HG02885 (cell line): Measurements from ENCODE around the gene CHTOP.
"Not testable (repeated sequence)": the region's sequence is repeated elsewhere in the genome, so short reads cannot be mapped to it uniquely, and the experiment has no call there.

Experiments
- ATAC-seq: cut with Tn5 transposase; IDR thresholded peaks from one replicate; pipeline ENCODE4 v1.9.1; 2021; ENCODE audit warnings: mild to moderate bottlenecking; ENCODE audit not compliant: unreplicated experiment, poor library complexity

Gene CHTOP

DNA sequence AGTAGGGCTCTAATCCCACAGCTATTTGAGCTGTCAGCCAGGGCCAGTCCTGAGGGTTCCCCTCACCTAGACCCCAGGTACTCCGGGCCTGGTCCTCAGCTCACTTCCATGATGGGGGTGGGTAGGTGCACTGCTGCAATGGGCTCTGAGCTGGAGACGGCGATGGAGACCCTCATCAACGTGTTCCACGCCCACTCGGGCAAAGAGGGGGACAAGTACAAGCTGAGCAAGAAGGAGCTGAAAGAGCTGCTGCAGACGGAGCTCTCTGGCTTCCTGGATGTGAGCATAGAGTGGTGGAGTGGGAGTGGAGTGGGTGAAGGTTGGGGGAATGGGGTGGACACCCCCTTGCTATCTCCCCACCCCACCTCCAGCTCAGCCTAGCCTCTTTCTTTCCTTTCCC lies 3.5 kb upstream of the CHTOP start:
- ATAC-seq = no peak

DNA sequence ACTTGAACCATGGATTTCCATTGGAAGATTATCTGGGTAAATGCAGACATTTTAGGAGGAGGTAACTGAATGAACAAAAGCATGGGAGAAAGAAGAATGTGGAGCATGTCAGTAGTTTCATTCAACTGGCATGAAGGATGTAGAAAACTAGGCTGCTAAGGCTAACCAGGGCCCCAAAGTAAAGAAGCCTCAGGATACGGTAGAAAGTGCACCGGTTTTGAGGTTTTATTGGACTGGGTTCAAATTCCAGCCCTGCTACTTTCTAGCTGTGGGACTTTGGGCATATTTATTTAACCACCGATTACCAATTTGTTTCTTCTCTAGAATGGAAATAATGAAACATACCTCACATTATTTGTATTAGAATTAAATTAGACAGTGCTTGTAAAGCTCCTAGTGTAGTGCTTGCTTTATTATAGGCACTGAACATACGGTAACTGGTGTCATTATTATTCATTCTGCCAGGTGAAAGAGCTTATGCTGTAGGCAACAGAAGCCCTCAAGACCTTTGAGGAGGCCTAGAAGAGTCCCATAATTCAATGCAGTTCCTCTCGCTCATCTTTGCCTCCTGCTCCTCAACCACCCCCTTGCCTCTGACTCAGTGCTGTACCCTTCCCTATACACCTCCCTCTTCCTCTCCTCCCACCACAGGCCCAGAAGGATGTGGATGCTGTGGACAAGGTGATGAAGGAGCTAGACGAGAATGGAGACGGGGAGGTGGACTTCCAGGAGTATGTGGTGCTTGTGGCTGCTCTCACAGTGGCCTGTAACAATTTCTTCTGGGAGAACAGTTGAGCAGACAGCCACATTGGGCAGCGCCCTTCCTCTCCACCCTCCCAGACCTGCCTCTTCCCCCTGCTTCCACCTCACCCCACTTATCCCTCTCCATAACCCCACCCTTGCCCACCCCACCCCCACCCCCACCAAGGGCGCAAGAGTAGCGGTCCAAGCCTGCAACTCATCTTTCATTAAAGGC lies 2.5 kb upstream of the CHTOP start:
- ATAC-seq = no peak

DNA sequence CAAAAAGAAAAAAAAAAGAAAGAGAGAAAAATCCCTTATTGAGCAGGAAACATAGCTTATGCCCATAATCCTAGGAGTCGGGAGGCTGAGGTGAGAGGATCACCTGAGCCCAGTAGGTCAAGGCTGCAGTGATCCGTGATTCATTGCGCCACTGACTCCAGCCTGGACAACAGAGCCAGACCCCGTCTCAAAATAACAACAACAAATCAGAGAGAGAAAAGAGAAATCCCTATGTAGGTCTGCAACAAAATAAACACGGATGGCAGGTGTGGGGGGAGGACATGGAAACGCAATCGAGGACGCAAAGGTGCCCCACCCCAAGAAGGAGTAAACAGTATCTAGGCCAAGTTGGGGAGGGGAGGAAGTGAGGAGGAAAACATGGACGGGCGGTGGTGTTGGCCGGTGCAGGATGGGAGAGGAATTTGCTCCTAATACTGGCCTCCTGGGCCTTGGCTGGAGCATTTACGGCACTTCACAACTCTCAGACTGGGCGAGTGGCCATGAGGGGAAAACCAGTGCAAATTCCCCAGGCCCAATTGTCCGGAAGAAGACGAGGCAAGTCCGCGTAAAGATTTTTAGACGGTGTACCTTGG lies 609 bp upstream of the CHTOP start:
- no peak for ATAC-seq

DNA sequence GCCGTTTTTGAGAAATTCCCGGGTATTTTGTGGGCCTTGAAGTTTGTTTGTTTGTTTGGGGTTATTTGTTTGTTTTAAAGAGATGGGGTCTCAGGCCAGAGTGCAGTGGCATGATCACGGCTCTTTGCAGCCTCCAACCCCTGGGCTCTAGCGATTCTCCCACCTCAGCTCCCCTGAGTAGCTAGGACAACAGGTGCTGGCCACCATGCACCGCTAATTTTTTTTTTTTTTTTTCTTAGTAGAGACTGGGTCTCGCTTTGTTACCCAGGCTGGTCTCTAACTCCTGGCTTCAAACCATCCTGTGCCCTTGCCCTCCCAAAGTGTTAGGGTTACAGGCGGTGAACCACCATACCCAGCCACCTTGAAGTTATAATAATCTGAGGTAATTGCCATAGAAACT lies 2.0 kb downstream of the CHTOP start:
- ATAC-seq = no peak

DNA sequence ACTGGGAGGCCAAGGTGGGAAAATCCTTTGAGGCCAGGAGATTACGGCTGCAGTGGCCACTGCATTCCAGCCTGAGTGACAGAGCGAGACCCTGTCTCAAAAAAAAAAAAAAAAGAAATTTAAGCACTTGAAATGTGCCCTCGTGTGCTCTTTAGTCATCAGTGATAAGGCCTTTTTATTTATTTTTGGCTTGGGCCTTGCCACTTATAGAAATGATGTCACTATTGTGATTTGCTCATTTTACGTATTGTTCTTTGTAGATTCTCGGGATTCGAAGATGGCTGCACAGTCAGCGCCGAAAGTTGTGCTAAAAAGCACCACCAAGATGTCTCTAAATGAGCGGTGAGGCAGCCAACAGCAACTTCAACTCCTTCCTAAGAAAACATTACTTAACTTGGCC lies 2.4 kb downstream of the CHTOP start:
- ATAC-seq = no peak

DNA sequence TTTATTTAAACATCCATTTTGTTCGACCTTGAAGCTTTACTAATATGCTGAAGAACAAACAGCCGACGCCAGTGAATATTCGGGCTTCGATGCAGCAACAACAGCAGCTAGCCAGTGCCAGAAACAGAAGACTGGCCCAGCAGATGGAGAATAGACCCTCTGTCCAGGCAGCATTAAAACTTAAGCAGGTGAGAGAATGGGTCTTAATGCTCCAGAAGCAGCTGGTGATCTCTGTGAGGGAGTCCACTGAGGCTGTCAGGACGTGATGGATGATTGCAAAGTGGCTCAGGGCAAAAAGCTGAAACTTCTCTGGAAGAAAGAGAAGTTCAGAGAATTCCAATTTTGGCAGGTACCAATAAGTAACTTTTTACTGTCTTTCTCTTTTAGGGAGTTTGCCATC lies 4.4 kb downstream of the CHTOP start:
- ATAC-seq = no peak

DNA sequence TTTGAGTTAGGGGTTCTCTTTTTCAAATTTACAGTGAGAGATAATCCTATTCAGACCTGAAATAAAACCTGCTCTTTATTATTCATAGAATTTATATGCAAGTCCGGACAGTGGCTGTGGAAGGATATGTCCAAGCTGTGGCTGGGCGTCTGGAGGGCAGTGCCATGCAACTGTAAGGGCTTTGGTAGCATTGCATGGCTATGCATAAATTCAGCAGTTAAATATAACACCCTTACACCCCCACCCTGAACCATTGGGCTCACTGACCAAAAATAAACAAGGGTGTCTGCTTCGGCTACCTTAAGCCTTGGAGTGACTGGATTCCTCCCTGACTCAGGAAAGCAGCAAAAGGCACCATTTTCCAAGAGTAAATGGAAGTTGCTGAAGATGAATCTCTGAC lies 5.4 kb downstream of the CHTOP start:
- no peak for ATAC-seq

DNA sequence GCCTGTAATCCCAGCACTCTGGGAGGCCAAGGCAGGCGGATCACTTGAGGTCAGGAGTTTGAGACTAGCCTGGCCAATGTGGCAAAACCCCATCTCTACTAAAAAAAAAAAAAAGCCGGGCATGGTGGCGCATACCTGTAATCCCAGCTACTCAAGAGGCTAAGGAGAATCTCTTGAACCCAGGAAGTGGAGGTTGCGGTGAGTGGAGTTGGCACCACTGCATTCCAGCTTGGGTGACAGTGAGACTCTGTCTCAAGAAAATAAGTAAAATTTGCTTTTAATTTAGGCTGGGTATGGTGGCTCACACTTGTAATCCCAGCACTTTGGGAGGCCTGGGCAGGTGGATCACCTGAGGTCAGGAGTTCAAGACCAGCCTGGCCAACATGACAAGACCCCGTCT lies 6.3 kb downstream of the CHTOP start:
- not testable (repeated sequence) for ATAC-seq

DNA sequence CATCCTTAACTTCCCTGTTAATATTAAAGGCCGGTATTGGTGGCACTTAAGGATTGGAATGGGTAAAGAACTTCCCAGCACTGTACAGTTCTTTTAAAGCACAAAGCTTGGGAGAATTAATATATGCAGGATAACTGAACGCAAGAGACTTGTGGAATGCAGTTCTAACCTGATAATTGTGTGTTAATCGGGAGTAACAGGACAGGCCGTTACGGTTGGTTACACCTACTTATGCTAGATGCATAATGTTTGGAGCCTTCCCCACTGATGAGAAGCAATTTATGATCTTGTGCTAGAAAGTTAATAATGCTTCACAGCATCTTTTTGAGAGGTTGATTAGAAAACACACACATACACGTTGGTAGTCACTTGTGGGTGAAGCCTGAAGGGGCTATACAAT lies 7.0 kb downstream of the CHTOP start:
- ATAC-seq = no peak

DNA sequence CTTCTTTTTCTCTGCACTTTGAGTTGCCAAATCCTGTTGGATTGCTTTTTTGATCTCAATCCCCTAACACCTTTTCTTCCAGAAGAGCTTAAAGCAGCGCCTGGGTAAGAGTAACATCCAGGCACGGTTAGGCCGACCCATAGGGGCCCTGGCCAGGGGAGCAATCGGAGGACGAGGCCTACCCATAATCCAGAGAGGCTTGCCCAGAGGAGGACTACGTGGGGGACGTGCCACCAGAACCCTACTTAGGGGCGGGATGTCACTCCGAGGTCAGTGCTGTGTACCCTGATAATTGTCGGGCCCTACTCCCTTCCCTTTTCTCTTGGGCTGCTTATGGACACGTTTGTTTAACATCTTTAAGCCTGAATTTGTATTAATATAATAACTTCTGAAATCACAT lies 8.3 kb downstream of the CHTOP start:
- no peak for ATAC-seq

DNA sequence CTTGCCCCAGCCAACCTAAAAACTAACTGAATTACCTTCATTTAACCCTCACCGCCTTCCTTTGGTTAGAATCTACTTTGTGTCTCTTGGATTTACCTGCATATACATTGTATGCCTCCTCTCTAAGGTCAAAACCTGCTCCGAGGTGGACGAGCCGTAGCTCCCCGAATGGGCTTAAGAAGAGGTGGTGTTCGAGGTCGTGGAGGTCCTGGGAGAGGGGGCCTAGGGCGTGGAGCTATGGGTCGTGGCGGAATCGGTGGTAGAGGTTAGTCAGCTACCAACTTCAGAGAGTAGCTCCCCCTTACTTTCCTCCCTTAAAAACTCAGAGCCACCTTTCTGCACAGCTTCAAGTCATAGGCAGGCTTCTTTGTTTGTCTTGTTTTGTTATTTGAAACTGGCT lies 9.2 kb downstream of the CHTOP start:
- no peak for ATAC-seq

DNA sequence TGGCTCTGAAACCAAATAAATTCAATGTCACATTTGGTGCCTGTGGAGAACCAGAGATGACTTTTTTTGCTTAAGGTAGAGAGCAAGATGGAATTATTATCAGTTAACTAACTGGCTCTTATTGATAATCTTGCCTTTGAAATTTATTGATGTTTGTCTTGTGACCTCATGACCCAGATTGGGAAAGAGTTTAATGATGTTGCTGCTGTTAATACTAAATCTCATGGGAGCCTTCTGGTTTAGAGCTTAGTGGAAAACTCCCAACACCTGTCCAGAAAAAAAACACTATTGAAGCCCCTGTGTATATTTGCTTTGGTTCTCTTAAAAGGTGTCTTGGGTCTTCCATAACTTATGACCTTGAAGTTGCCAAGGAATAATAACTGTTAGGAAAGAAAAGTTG lies 9.9 kb downstream of the CHTOP start:
- ATAC-seq = no peak

DNA sequence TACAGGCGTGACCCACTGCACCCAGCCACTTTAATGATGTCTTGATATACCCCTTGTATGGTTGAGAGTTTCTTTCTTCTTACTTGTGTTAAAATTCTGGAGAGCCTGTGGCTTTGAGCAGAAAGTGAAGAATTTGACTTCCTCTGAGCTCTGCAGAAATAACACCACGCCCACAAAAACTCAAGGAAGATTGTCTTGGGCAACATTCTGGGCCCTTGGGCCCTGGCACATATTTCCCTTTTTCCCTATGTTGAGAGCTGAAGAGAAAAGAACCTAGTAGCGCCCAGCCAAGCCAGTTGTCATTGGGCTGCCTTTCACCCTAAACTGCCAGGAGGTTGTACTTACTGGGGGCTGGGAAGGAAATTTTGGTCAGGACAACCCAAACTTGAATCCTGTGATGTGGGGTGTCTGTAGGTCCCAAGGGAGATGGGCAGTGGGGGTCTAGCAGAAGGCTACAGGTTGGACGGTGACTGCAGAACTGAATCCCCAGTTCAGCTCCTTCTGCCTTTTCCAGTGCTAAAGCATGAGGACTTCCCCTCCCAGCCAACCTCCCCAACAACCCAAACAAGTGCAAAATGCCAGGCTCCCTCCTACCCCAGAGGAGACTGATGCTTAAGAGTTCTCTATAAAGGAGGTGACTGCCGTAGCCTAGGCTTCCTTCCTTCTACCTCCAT lies 12.9 kb downstream of the CHTOP start:
- no peak for ATAC-seq

DNA sequence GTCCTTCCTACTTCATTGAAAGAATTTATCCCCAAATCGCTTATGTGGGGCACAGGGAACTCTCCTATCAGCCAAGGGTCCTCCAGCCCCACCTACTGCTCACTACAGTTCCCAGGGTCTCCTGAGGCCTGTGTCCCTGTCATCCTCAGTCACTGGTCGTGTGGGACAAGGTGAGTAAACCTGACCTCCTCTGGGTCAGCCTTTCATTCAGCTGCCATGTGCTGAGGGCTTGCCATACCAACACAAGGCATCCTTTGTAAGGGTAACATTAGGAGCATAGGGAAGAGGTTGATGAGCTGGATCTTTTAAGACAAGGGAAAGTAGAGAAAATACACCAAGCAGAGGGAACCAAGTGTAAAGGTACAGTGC lies 13.5 kb downstream of the CHTOP start:
- no peak for ATAC-seq

DNA sequence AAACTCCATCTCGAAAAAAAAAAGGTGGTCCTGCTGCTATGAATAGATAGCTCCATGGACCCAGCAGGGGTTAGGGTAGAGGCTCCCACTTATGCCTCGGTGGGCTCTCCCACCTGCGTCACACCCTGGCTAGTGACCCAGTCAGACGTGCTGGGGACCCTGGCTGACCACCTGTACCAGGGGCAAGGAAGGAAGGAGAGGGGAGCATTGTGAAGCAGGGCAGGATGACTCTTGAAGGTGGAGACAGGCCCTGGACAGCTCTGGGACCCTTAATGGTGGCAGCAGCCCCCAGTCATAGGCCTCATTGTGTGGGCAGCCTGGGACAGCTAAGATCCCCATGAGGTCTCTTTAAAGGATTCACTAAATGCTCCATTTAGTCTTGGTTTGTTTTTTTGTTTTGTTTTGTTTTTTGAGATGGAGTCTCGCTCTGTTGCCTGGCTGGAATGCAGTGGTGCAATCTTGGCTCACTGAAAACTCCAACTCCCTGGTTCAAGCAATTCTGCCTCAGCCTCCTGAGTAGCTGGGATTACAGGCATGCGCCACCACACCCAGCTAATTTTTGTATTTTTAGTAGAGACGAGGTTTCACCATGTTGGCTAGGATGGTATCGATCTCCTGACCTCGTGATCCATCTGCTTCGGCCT lies 14.3 kb downstream of the CHTOP start:
- ATAC-seq = no peak

DNA sequence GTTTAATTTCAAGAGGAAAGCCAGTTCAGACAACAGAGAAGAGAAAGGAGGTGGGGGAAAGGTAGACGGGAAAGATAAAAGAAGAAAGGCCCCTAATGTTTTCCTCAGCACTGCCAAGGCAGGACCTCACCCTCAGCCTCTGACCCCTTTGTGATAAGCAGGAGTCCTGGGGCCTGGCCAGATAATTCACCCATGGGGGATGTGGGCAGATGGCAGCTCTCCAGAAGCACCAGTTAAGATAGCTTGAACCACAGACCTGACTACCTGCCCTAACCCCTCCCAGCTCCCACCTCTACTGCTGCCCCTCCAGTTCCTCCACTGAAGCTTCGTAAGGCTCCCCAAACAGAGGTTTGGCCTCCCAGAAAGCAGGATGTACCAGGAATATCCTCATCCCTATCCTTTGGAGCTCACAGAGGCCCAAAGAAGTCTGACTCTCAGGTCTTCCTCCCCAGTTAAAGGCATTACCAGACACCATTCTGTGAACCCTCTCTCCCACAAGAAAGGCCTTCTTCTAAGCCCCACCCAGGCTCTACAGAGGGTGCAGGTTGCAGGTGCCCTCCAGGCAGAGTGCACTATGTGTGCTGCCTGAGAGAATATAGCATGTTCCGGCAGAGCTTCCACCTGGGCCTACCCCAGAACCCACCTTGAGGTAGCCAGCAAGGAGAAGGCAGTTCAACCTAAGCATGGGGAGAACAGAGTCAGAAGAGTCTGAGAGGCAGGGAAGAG lies 15.4 kb downstream of the CHTOP start:
- ATAC-seq = no peak

DNA sequence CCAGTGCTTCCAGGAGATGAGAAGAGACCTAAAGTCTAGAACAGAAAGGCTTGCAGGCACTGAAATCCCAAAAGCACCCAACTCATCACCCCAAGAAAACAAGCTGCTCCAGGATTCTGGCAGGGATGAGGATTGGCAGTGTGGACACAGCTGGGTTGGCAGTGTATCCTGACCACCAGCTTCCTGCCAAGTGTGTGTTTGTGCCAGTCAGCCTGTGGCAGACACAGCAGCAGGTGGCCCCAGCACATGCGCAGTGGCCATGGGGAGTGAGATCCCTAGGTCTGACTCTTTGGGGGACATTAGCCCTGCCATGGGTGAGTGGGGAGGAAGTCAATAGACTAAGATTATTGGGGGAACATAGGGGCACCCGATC lies 16.0 kb downstream of the CHTOP start:
- no peak for ATAC-seq

DNA sequence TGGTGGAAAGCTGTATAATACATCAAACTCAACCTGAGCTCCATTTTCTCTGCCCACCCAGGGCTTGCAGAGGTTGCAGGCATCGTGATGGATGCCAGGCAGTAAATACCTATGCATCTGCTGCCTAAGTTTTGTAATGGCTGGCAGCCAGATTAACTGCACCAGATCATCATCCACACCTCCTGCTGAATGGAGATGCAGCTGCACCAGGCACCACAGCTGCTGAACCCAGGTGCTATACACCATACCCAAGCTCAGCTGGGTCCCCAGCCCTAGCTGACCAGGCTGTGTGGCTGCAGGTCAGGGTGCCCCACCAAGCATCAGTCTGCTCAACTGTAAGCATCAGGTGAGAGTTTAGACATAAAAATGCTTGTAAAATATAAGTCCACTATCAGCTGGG lies 17.9 kb downstream of the CHTOP start:
- ATAC-seq = no peak

DNA sequence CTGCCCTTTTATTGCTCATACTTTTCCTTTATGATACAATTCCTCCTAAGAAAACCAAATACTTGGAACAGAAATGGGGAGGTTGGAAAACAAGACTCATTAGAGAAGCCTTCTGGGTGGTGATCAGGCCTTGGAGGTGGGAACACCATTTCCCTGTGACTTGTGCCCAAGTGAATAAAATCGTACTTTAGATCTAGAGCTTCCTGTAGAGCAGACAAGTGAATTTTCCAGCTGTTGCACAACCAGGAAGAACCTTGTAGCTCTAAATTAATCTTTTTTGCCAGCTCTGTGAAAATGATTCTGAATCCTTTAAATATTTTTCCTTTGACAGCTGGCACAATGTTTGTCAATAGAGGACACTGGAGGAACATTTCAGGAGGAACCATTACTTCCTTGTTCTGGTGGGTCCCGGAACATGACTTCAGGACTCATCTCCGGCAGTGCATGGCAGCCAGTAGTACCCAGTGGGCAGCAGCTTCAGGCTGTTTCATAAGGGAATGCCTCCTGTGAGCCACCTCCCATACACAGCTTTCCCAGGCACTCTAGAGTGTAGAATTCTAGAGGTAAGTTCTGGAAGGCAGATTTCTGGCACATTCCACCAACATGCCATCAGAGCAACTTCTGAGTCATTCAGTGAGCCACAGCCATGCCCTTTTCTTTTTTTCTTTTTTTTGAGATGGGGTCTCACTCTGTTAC lies 19.1 kb downstream of the CHTOP start:
- no peak for ATAC-seq

DNA sequence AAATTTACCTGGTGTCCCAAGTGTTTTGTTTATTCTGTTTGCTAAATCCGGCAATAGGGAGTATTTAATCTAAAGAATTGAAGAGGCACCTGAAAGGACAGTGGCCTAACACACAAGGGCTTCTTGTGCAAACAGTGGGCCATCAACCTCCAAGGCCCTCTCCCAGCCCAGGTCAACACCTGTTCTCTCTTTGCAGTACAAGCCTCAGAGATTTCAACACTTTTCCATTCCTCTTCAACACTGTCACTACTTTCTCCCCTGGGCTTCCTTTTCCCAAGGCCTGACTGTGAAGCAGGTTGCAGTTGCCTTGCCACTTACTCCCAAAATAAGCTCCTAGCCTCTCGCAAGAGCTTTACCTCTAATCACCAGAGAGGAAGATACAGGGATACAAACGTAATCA lies 21.5 kb downstream of the CHTOP start:
- no peak for ATAC-seq
